ENCODE measurements around the gene CAPS.

GRCh38 chr19:5927441-5927821 lies 13.4 kb downstream of the CAPS start:
- TF ChIP-seq POLR2AphosphoS5 (IDR thresholded peaks at IDR 0.05) = no peak
- TF ChIP-seq, protein P1, sequence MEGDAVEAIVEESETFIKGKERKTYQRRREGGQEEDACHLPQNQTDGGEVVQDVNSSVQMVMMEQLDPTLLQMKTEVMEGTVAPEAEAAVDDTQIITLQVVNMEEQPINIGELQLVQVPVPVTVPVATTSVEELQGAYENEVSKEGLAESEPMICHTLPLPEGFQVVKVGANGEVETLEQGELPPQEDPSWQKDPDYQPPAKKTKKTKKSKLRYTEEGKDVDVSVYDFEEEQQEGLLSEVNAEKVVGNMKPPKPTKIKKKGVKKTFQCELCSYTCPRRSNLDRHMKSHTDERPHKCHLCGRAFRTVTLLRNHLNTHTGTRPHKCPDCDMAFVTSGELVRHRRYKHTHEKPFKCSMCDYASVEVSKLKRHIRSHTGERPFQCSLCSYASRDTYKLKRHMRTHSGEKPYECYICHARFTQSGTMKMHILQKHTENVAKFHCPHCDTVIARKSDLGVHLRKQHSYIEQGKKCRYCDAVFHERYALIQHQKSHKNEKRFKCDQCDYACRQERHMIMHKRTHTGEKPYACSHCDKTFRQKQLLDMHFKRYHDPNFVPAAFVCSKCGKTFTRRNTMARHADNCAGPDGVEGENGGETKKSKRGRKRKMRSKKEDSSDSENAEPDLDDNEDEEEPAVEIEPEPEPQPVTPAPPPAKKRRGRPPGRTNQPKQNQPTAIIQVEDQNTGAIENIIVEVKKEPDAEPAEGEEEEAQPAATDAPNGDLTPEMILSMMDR (IDR thresholded peaks at IDR 0.05) = no peak
